K562 (cell line): ENCODE results near the gene JUP. TPM values are rescaled to one million over a fixed set of nuclear protein-coding genes. Genes with fewer than 3 reads are reported as not detected.

ENCODE experiments used
- ATAC-seq: fragments of 200-7000 bp; cut with Tn5 transposase; 3 replicates; pipeline ENCODE4 v1.9.1; 2020; ENCODE audit warnings: moderate library complexity
- BruUV-seq: library from RNA; stranded (reverse); fragments of 400-500 nt; replicated peaks from 2 replicates; lab custom pipeline; 2021; lab: Mats Ljungman, UMichigan
- CTCF ChIA-PET: fragments of 300-600 bp; formaldehyde crosslinking; extraction: SDS; loops from one replicate; lab custom pipeline; 2021; ENCODE audit warnings: low intra/inter-chr PET ratio; lab: Yijun Ruan, JAX
- POLR2A ChIA-PET: fragments of 300-600, 350-650 bp; sonication (Branson Sonifier 250); formaldehyde crosslinking; extraction: SDS; loops from one replicate; lab custom pipeline; 2021; ENCODE audit warnings: antibody characterized with exemption, inconsistent platforms; lab: Yijun Ruan, JAX
- DNase-seq, 4 experiments: peaks; one replicate each; pipeline versions ENCODE4 v3.0.0 to v3.0.0-alpha.2; 2011 to 2018; ENCODE audit warnings: low spot score in 3 of 4, mixed read lengths in 3 of 4; ENCODE audit errors: extremely low read depth in 1 of 4
- FAIRE-seq: peaks from 2 replicates; lab custom pipeline; 2011; peaks lifted over from hg19 to GRCh38; lab: Jason Lieb, UNC
- H2AFZ ChIP-seq: 2 replicates; pipeline ENCODE4 v1.6.0; 2011; ENCODE audit warnings: low read depth, low read length, control low read depth, inconsistent platforms
- H3K27ac ChIP-seq: fragments of 200-600 bp; 3 replicates; pipeline ENCODE4 v1.8.0; 2011; ENCODE audit warnings: low read depth, mild to moderate bottlenecking, control low read depth, inconsistent platforms, low read length, moderate library complexity, mixed read lengths; ENCODE audit errors: extremely low read depth
- H3K27me3 ChIP-seq, 2 experiments: fragments of 300-600 bp in 1 of 2; 2 replicates in 1 of 2; 3 replicates in 1 of 2; pipeline versions ENCODE4 v1.6.0 to v1.8.0; 2011; ENCODE audit warnings: inconsistent platforms in 2 of 2, low read length in 2 of 2, mild to moderate bottlenecking in 1 of 2, mixed read lengths in 1 of 2, moderate library complexity in 1 of 2; ENCODE audit not compliant: control insufficient read depth in 2 of 2, insufficient read depth in 2 of 2
- H3K36me3 ChIP-seq: fragments of 300-600 bp; 3 replicates; pipeline ENCODE4 v1.8.0; 2011; ENCODE audit warnings: mild to moderate bottlenecking, low read length, inconsistent platforms; ENCODE audit not compliant: control insufficient read depth, insufficient read depth
- H3K4me1 ChIP-seq, 2 experiments: fragments of 200-600 bp in 1 of 2; replicated peaks in 1 of 2; 2 replicates in 1 of 2; 3 replicates in 1 of 2; pipeline versions ENCODE4 v1.5.1 to v1.8.0; 2011; ENCODE audit warnings: inconsistent platforms in 2 of 2, low read length in 2 of 2, mild to moderate bottlenecking in 1 of 2, mixed read lengths in 1 of 2, moderate library complexity in 1 of 2; ENCODE audit not compliant: control insufficient read depth in 2 of 2, insufficient read depth in 2 of 2
- H3K4me2 ChIP-seq: 2 replicates; pipeline ENCODE4 v1.6.1; 2011; ENCODE audit warnings: low read length, control low read depth, inconsistent platforms, mixed read lengths; ENCODE audit not compliant: insufficient read depth
- H3K4me3 ChIP-seq: fragments of 200-600 bp; sonication (generic), shearing (Covaris generic); 2 replicates; pipeline ENCODE4 v1.5.1; 2016; ENCODE audit warnings: control low read depth, inconsistent platforms
- H3K79me2 ChIP-seq: fragments of 200-600 bp; 3 replicates; pipeline ENCODE4 v1.8.0; 2011; ENCODE audit warnings: low read length, inconsistent platforms; ENCODE audit not compliant: control insufficient read depth, insufficient read depth
- H3K9ac ChIP-seq, 2 experiments: 2 replicates each; pipeline versions ENCODE4 v1.6.0 to v1.6.1; 2011; ENCODE audit warnings: low read depth in 2 of 2, low read length in 2 of 2, control low read depth in 1 of 2, inconsistent platforms in 1 of 2, mild to moderate bottlenecking in 1 of 2, mixed read lengths in 1 of 2; ENCODE audit not compliant: insufficient read depth in 1 of 2
- H3K9me1 ChIP-seq: one replicate; pipeline ENCODE4 v1.6.0; 2011; ENCODE audit warnings: inconsistent platforms, mild to moderate bottlenecking, low read length, moderate library complexity; ENCODE audit not compliant: control insufficient read depth, insufficient read depth
- H3K9me3 ChIP-seq: replicated peaks from 2 replicates; pipeline ENCODE4 v1.5.1; 2011; ENCODE audit warnings: low read depth, low read length, inconsistent platforms; ENCODE audit not compliant: control insufficient read depth, insufficient read depth
- H4K20me1 ChIP-seq: replicated peaks from 2 replicates; pipeline ENCODE4 v1.6.1; 2011; ENCODE audit warnings: low read length, inconsistent platforms, mixed read lengths; ENCODE audit not compliant: control insufficient read depth, insufficient read depth
- ATF1 ChIP-seq, 2 experiments: fragments of 450-650 bp in 1 of 2; IDR thresholded peaks; 2 replicates each; pipeline ENCODE4 v1.6.1; 2016; ENCODE audit warnings: missing compliant biosample characterization in 1 of 2, missing genetic modification characterization in 1 of 2
- CTBP1 ChIP-seq: fragments of 450-650 bp; IDR thresholded peaks from 2 replicates; pipeline ENCODE4 v1.6.1; 2016; ENCODE audit warnings: borderline replicate concordance
- PHF21A ChIP-seq: fragments of 450-650 bp; IDR thresholded peaks from 2 replicates; pipeline ENCODE4 v1.6.1; 2017; ENCODE audit warnings: low read depth, borderline replicate concordance
- SP1 ChIP-seq: sonication (generic); formaldehyde crosslinking; IDR thresholded peaks from 2 replicates; pipeline ENCODE4 v1.8.1; 2022; ENCODE audit warnings: mild to moderate bottlenecking, missing genetic modification reagents
- ZEB2 ChIP-seq: fragments of 450-650 bp; IDR thresholded peaks from 2 replicates; pipeline ENCODE4 v1.6.1; 2016
- ZNF431 ChIP-seq: sonication (generic); formaldehyde crosslinking; IDR thresholded peaks from 2 replicates; pipeline ENCODE4 v1.8.0; 2022; ENCODE audit warnings: mild to moderate bottlenecking, missing genetic modification reagents
- WGBS: fragments of 100-300 bp; shearing (Covaris generic); methylation state at CpG from one replicate; pipeline ENCODE4 v1.1.6; 2016; ENCODE audit warnings: low coverage, mixed read lengths; ENCODE audit not compliant: insufficient coverage; ENCODE audit errors: missing lambda C conversion rate; 5-methylcytosine and 5-hydroxymethylcytosine counted together
- in situ Hi-C: fragments of 300-500 bp; cut with MboI; formaldehyde crosslinking; loops from 4 replicates; pipeline ENCODE4 v1.15.0; 2018; ENCODE audit warnings: inconsistent platforms, mixed read lengths
- intact Hi-C: fragments of 100-400 bp; cut with micrococcal nuclease; formaldehyde crosslinking; loops from 2 replicates; pipeline ENCODE4 v1.14.2; 2022
- polyA plus RNA-seq, 8 experiments: library from polyadenylated mRNA; depleted of rRNA in 4 of 8; stranded (reverse) in 5 of 8; unstranded in 3 of 8; fragments of >200 nt; fragmentation: Nextera tagmentation in 2 of 8; fragmentation: Illumina TruSeq in 1 of 8; extraction: Ambion mirVana in 2 of 8; extraction: Trizol in 1 of 8; gene quantifications; 2 replicates each; pipeline versions ENCODE4 v1.2.1 to v1.2.3, GENCODE V29; 2011 to 2014; ENCODE audit warnings: inconsistent platforms in 1 of 8, missing spikeins in 1 of 8
- total RNA-seq, 7 experiments: library from RNA; depleted of rRNA in 6 of 7; stranded (reverse); fragments of >200 nt in 6 of 7; fragmentation: Illumina TruSeq in 2 of 7; extraction: Trizol in 2 of 7; gene quantifications; 2 replicates each; pipeline versions ENCODE4 v1.2.1 to v1.2.3, GENCODE V29; 2011 to 2021; ENCODE audit warnings: low replicate concordance in 1 of 7
- TF ChIP-seq, protein P1 (sequence below): fragments of 250-450 bp; sonication (Bioruptor Pico); IDR thresholded peaks from 2 replicates; pipeline ENCODE4 v1.8.0; 2021; ENCODE audit warnings: borderline replicate concordance, mild to moderate bottlenecking, moderate library complexity; ENCODE audit not compliant: poor library complexity, severe bottlenecking
- TF ChIP-seq, protein P2 (sequence below): fragments of 450-650 bp; IDR thresholded peaks from 2 replicates; pipeline ENCODE4 v1.6.1; 2018; ENCODE audit not compliant: partially characterized antibody

The JUP gene
- total and polyA plus RNA-seq, 9 of the 15 experiments (the other 6 are each of a cell fraction or from before 2014, with no cell fraction given): 6.4 to 177 (median 31.2) TPM

DNA sequence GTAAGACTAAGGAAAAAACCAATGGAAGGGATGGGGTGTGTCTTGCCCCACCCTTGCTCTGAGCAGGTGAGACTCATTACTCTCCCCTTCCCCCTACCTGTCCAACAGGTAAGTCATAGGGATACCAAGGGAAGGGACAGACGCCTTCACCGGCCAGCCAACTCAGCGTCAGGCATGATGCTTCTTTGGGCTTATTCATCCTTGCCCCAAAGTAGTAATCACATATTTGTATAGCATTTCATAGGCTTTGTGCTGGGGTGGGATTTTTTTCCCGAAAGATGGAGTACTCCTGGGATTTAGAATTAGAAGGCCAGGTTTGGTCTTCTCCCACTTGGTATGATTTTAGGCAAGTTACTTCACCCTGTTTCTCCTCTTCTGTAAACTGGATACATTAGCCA is 509 bp upstream of the JUP start:
- DNase-seq: no peak
- Histone ChIP-seq H3K4me1 (peaks cover 30 to 45% of the 10 kb centered on the region in 2 experiments), H2AFZ (peak overlapping the region; percentile 59), H3K27ac (no peak overlapping the region), H3K9me1 (peaks cover 6% of the 10 kb centered on the region), H3K27me3 (no peaks in the 10 kb centered on the region), H3K79me2 (peaks cover 42% of the 10 kb centered on the region), H3K4me3 (no peak overlapping the region)
- WGBS: 9% methylated on average over 4 of the region's 4 CpGs
- in situ Hi-C loops: no loop called here
- no peak for ATAC-seq
- FAIRE-seq: no peak
- POLR2A ChIA-PET: interaction anchor here (0.7 to 3.7 kb wide), 16 partner anchors 8 to 172 kb away, joined by 3 to 30 read pairs (median 6); partner anchors contain the start of genes ODAD4 and P3H4
- TF ChIP-seq ZNF431 (no peak), ZEB2 (peak; percentile 92), ATF1 (CRISPR knock-in tag; IDR thresholded peaks at IDR 0.05) (no peak), ATF1 (tag; IDR thresholded peaks at IDR 0.05) (0 out of 2 replicates have a peak, but pooled peaks have one; percentile 5), SP1 (CRISPR knock-in tag) (0 out of 2 replicates have a peak, but pooled peaks have one; percentile 5), CTBP1 (peak; percentile 2; the same call in 1 of the 2 replicates), PHF21A (no peak)
- TF ChIP-seq, protein P1, sequence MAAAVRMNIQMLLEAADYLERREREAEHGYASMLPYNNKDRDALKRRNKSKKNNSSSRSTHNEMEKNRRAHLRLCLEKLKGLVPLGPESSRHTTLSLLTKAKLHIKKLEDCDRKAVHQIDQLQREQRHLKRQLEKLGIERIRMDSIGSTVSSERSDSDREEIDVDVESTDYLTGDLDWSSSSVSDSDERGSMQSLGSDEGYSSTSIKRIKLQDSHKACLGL: no peak
- TF ChIP-seq, protein P2, sequence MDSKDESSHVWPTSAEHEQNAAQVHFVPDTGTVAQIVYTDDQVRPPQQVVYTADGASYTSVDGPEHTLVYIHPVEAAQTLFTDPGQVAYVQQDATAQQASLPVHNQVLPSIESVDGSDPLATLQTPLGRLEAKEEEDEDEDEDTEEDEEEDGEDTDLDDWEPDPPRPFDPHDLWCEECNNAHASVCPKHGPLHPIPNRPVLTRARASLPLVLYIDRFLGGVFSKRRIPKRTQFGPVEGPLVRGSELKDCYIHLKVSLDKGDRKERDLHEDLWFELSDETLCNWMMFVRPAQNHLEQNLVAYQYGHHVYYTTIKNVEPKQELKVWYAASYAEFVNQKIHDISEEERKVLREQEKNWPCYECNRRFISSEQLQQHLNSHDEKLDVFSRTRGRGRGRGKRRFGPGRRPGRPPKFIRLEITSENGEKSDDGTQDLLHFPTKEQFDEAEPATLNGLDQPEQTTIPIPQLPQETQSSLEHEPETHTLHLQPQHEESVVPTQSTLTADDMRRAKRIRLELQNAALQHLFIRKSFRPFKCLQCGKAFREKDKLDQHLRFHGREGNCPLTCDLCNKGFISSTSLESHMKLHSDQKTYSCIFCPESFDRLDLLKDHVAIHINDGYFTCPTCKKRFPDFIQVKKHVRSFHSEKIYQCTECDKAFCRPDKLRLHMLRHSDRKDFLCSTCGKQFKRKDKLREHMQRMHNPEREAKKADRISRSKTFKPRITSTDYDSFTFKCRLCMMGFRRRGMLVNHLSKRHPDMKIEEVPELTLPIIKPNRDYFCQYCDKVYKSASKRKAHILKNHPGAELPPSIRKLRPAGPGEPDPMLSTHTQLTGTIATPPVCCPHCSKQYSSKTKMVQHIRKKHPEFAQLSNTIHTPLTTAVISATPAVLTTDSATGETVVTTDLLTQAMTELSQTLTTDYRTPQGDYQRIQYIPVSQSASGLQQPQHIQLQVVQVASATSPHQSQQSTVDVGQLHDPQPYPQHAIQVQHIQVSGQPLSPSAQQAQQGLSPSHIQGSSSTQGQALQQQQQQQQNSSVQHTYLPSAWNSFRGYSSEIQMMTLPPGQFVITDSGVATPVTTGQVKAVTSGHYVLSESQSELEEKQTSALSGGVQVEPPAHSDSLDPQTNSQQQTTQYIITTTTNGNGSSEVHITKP: peak; percentile 22
- TF ChIP-seq, all 486 proteins: peak for 5
- Histone ChIP-seq H4K20me1 (peaks cover 6% of the 10 kb centered on the region), H3K4me2 (peak overlapping the region; percentile 81), H3K36me3 (peaks cover 9% of the 10 kb centered on the region; the same call in 1 of the 3 replicates), H3K9ac (no peak overlapping the region), H3K9me3 (no peaks in the 10 kb centered on the region)
- intact Hi-C loops: loop anchor here (2.0 kb wide), 1 partner anchor 78 kb away; the partner anchor contains the start of gene KLHL11
- CTCF ChIA-PET: no interaction called here
- no TSS peak for BruUV-seq
